Thyroid gland (tissue), 4 donors: ENCODE results near the gene PCDHGB7. TPM values are rescaled to one million over a fixed set of nuclear protein-coding genes. Genes with fewer than 3 reads are reported as not detected.
"Not testable (repeated sequence)": the region's sequence is repeated elsewhere in the genome, so short reads cannot be mapped to it uniquely, and the experiment has no call there.

Experiments used
- DNase-seq, 2 donors: peaks; one replicate each; pipeline ENCODE4 v3.0.0-alpha.2; 2019
- H3K27ac ChIP-seq, 3 donors: fragments of 200-600 bp; sonication (generic); 1 replicate in 2 of 3; 2 replicates in 1 of 3; pipeline ENCODE4 v1.5.1; 2016 to 2019; ENCODE audit warnings: mild to moderate bottlenecking in 1 of 3, moderate library complexity in 1 of 3
- H3K27me3 ChIP-seq: fragments of 200-600 bp; sonication (generic); one replicate; pipeline ENCODE4 v1.5.1; 2019
- H3K36me3 ChIP-seq, 2 donors: fragments of 200-600 bp; sonication (generic); one replicate each; pipeline ENCODE4 v1.5.1; 2016 to 2019
- H3K4me1 ChIP-seq, 2 donors: fragments of 200-600 bp; sonication (generic); one replicate each; pipeline ENCODE4 v1.5.1; 2017 to 2019
- H3K4me3 ChIP-seq, 3 donors: fragments of 200-600 bp; sonication (generic); replicated peaks in 1 of 3; 1 replicate in 2 of 3; 2 replicates in 1 of 3; pipeline ENCODE4 v1.5.1; 2016; ENCODE audit warnings: mild to moderate bottlenecking in 1 of 3
- H3K9me3 ChIP-seq: fragments of 200-600 bp; sonication (generic); one replicate; pipeline ENCODE4 v1.5.1; 2017
- POLR2A ChIP-seq, 2 donors: fragments of 450-650 bp; IDR thresholded peaks; one replicate each; pipeline ENCODE4 v1.6.1; 2017; ENCODE audit warnings: antibody characterized with exemption in 2 of 2, mild to moderate bottlenecking in 2 of 2, moderate library complexity in 1 of 2
- WGBS, 2 donors: methylation state at CpG; one replicate each; pipeline ENCODE4 v1.1.5; 2017; 5-methylcytosine and 5-hydroxymethylcytosine counted together
- intact Hi-C: fragments of 100-400 bp; cut with DNase I; formaldehyde crosslinking; loops from one replicate; pipeline ENCODE4 v1.15.1; 2023
- total RNA-seq, 4 donors: library from RNA; depleted of rRNA; stranded (reverse); fragments of >200 nt; gene quantifications; one replicate each; pipeline ENCODE4 v1.2.3, GENCODE V29; 2016
- TF ChIP-seq, protein P1 (sequence below), 6 experiments: fragments of 200-600 bp in 3 of 6; fragments of 450-650 bp in 3 of 6; sonication (generic) in 3 of 6; IDR thresholded peaks; one replicate each; pipeline ENCODE4 v1.5.1; 2016 to 2019; ENCODE audit warnings: antibody characterized with exemption in 6 of 6, mild to moderate bottlenecking in 2 of 6, inconsistent platforms in 1 of 6, moderate library complexity in 1 of 6

PCDHGB7 gene
- total RNA-seq, 4 donors from 2014 or later, result 9.5 to 19.7 (median 11.3) TPM

DNA sequence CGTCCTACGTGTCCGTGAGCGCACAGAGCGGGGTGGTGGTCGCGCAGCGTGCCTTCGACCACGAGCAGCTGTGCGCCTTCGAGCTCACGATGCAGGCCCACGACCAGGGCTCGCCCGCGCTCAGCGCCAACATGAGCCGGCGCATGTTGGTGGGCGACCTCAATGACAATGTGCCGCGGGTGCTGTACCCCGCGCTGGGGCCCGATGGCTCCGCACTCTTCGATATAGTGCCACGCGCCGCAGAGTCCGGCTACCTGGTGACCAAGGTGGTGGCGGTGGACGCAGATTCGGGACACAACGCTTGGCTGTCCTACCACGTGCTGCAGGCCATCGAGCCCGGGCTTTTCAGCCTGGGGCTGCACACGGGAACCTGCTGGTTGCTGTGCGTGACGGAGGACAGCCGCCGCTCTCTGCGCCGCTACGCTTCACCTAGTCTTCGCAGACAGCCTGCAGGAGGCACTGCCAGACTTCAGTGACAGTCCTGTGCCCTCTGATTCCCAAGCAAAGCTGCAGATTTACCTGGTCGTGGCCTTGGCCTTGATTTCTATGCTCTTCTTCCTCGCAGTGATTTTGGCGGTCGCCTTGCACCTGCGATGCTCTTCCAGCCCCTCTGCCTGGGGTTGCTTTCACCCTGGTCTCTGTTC is 10.4 kb downstream of the PCDHGB7 start:
- no peaks in the 10 kb centered on the region for H3K27me3 ChIP-seq
- TF ChIP-seq, protein P1, sequence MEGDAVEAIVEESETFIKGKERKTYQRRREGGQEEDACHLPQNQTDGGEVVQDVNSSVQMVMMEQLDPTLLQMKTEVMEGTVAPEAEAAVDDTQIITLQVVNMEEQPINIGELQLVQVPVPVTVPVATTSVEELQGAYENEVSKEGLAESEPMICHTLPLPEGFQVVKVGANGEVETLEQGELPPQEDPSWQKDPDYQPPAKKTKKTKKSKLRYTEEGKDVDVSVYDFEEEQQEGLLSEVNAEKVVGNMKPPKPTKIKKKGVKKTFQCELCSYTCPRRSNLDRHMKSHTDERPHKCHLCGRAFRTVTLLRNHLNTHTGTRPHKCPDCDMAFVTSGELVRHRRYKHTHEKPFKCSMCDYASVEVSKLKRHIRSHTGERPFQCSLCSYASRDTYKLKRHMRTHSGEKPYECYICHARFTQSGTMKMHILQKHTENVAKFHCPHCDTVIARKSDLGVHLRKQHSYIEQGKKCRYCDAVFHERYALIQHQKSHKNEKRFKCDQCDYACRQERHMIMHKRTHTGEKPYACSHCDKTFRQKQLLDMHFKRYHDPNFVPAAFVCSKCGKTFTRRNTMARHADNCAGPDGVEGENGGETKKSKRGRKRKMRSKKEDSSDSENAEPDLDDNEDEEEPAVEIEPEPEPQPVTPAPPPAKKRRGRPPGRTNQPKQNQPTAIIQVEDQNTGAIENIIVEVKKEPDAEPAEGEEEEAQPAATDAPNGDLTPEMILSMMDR (IDR thresholded peaks at IDR 0.05), result no peak
- no peak for TF ChIP-seq POLR2A (IDR thresholded peaks at IDR 0.05)
- intact Hi-C loops, result no loop called here

DNA sequence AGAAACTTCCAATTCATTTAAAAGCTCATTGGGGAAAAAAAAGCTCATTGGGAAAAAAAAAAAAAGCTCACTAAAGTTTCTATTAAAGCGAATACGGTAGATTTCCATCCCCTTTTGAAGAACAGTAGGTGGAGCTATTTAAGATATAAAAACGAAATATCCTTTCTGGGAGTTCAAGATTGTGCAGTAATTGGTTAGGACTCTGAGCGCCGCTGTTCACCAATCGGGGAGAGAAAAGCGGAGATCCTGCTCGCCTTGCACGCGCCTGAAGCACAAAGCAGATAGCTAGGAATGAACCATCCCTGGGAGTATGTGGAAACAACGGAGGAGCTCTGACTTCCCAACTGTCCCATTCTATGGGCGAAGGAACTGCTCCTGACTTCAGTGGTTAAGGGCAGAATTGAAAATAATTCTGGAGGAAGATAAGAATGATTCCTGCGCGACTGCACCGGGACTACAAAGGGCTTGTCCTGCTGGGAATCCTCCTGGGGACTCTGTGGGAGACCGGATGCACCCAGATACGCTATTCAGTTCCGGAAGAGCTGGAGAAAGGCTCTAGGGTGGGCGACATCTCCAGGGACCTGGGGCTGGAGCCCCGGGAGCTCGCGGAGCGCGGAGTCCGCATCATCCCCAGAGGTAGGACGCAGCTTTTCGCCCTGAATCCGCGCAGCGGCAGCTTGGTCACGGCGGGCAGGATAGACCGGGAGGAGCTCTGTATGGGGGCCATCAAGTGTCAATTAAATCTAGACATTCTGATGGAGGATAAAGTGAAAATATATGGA is 13.0 kb downstream of the PCDHGB7 start, which contains the start of gene PCDHGA12:
TSS of gene PCDHGA12 (plus strand) at position 176 of the 782 bp plus-strand sequence. CDS start at position 429, 253 bp downstream.
- TF ChIP-seq, protein P1 (IDR thresholded peaks at IDR 0.05), result peak in 4 of 6 experiments; percentile 26 to 59 (median 43)
- no peak for TF ChIP-seq POLR2A (IDR thresholded peaks at IDR 0.05)
- peak; percentile 59 to 61 for DNase-seq
- Histone ChIP-seq H3K9me3 (no peaks in the 10 kb centered on the region), H3K4me3 (no peak within 1 kb of the TSS), H3K4me1 (no peaks in the 10 kb centered on the region), H3K27ac (no peak within 1 kb of the TSS), H3K27me3 (no peaks in the 10 kb centered on the region), H3K36me3 (no peaks in the 10 kb centered on the region)
- WGBS, 2 donors, result 14 to 15% methylated on average over 33 of the region's 33 CpGs
- intact Hi-C loops, result no loop called here

More for the DNA sequence above, 10.4 kb downstream of the PCDHGB7 start:
- Histone ChIP-seq H3K4me1 (no peaks in the 10 kb centered on the region), H3K36me3 (no peaks in the 10 kb centered on the region), H3K27ac (no peak overlapping the region), H3K4me3 (no peak overlapping the region), H3K9me3 (no peaks in the 10 kb centered on the region)
- no peak for DNase-seq
- 47 to 52% methylated on average over 26 to 31 of the region's 53 CpGs for WGBS, 2 donors

DNA sequence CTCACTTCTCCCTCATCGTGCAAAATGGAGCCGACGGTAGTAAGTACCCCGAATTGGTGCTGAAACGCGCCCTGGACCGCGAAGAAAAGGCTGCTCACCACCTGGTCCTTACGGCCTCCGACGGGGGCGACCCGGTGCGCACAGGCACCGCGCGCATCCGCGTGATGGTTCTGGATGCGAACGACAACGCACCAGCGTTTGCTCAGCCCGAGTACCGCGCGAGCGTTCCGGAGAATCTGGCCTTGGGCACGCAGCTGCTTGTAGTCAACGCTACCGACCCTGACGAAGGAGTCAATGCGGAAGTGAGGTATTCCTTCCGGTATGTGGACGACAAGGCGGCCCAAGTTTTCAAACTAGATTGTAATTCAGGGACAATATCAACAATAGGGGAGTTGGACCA is 13.8 kb downstream of the PCDHGB7 start:
- intact Hi-C loops, result no loop called here
- Histone ChIP-seq H3K9me3 (no peaks in the 10 kb centered on the region), H3K36me3 (no peaks in the 10 kb centered on the region), H3K27ac (no peak overlapping the region), H3K4me3 (no peak overlapping the region), H3K4me1 (no peaks in the 10 kb centered on the region), H3K27me3 (no peaks in the 10 kb centered on the region)
- WGBS, 2 donors, result 14 to 16% methylated on average over 36 to 37 of the region's 37 CpGs
- TF ChIP-seq, protein P1 (IDR thresholded peaks at IDR 0.05), result no peak
- no peak for TF ChIP-seq POLR2A (IDR thresholded peaks at IDR 0.05)
- no peak for DNase-seq

DNA sequence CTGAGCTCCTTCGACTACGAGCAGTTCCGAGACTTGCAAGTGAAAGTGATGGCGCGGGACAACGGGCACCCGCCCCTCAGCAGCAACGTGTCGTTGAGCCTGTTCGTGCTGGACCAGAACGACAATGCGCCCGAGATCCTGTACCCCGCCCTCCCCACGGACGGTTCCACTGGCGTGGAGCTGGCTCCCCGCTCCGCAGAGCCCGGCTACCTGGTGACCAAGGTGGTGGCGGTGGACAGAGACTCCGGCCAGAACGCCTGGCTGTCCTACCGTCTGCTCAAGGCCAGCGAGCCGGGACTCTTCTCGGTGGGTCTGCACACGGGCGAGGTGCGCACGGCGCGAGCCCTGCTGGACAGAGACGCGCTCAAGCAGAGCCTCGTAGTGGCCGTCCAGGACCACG is 14.8 kb downstream of the PCDHGB7 start:
- H3K4me1 ChIP-seq, H3K36me3 ChIP-seq, H3K27ac ChIP-seq, H3K4me3 ChIP-seq, H3K27me3 ChIP-seq, H3K9me3 ChIP-seq, DNase-seq, intact Hi-C loops: not testable (repeated sequence)
- 23 to 25% methylated on average over 6 to 28 of the region's 38 CpGs for WGBS, 2 donors

DNA sequence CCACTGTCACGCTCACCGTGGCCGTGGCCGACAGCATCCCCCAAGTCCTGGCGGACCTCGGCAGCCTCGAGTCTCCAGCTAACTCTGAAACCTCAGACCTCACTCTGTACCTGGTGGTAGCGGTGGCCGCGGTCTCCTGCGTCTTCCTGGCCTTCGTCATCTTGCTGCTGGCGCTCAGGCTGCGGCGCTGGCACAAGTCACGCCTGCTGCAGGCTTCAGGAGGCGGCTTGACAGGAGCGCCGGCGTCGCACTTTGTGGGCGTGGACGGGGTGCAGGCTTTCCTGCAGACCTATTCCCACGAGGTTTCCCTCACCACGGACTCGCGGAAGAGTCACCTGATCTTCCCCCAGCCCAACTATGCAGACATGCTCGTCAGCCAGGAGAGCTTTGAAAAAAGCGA is 15.2 kb downstream of the PCDHGB7 start:
- intact Hi-C loops, H3K36me3 ChIP-seq, H3K4me3 ChIP-seq, H3K27me3 ChIP-seq, DNase-seq, H3K27ac ChIP-seq, H3K9me3 ChIP-seq, H3K4me1 ChIP-seq: not testable (repeated sequence)
- 26% methylated on average over 8 to 12 of the region's 29 CpGs for WGBS, 2 donors

DNA sequence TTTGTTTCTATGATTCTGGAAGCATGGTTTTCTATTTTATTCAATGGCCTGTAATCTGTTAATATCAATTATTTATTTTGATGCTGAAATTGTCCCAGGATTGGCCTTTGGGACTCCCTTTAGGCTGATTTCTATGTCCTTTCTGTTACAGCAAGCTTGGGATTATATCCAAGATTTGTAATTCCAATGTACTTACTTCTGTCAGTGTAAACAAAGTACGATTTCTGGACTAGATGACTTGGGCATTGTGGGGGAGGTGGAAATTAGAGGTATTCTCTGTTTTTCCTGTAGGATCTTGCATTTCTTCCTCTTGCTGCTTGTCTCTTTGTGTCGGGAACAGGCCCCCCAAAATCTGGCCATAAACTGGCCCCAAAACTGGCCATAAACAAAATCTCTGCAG is 16.5 kb downstream of the PCDHGB7 start:
- WGBS, 2 donors, result 75 to 90% methylated on average over 2 of the region's 2 CpGs
- no peak overlapping the region for H3K4me3 ChIP-seq
- intact Hi-C loops, result no loop called here
- no peaks in the 10 kb centered on the region for H3K36me3 ChIP-seq
- TF ChIP-seq POLR2A (IDR thresholded peaks at IDR 0.05), result no peak
- TF ChIP-seq, protein P1 (IDR thresholded peaks at IDR 0.05), result no peak
- H3K27ac ChIP-seq, result no peak overlapping the region
- H3K27me3 ChIP-seq, result no peaks in the 10 kb centered on the region
- H3K4me1 ChIP-seq, result no peaks in the 10 kb centered on the region
- no peaks in the 10 kb centered on the region for H3K9me3 ChIP-seq
- no peak for DNase-seq
